22Rv1 (cell line): ENCODE results near the gene UGDH.

Experiments
- H3K27ac ChIP-seq: fragments of 450-650 bp; 2 replicates; pipeline ENCODE4 v1.5.1; 2017
- CTCF ChIP-seq: fragments of 450-650 bp; IDR thresholded peaks from 2 replicates; pipeline ENCODE4 v1.5.1; 2017; ENCODE audit warnings: mild to moderate bottlenecking
- ZFX ChIP-seq: fragments of 450-650 bp; IDR thresholded peaks from 2 replicates; pipeline ENCODE4 v1.6.1; 2017; ENCODE audit warnings: antibody characterized with exemption, borderline replicate concordance

UGDH gene

DNA sequence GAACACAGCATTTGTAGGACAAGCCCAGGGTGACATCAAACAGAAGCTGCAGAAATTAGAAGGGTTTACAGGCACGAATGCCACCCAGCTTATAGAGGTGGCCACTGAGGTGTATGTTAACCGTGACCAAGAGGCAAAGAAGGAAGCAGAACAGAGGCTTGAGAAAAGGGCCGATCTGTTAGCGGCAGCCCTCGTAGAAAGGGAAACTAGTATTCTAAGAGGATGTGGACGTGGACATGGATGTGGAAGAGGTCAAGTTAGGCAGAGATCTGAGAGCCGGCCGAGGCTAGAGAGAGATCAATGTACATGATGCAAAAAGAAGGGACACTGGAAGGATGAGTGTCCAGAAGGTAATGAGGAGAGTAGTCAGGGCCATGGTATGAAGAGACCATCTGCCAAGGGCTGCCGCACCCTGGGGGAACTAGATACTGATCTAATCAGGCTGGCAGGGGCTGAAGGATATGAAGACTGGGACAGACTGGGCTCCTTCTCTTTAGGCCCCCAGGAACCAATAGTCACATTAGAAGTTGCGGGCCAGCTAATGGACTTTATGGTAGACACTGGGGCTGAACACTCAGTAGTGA lies 40.9 kb downstream of the UGDH start:
- no peak for TF ChIP-seq ZFX
- no peak for TF ChIP-seq CTCF
- H3K27ac ChIP-seq, result no peak overlapping the region

- TF ChIP-seq ZFX (no peak), CTCF (no peak)
- H3K27ac ChIP-seq, result no peak overlapping the region
These were observed 42.5 kb downstream of the UGDH start for GRCh38 chr4:39484582-39485272.

DNA sequence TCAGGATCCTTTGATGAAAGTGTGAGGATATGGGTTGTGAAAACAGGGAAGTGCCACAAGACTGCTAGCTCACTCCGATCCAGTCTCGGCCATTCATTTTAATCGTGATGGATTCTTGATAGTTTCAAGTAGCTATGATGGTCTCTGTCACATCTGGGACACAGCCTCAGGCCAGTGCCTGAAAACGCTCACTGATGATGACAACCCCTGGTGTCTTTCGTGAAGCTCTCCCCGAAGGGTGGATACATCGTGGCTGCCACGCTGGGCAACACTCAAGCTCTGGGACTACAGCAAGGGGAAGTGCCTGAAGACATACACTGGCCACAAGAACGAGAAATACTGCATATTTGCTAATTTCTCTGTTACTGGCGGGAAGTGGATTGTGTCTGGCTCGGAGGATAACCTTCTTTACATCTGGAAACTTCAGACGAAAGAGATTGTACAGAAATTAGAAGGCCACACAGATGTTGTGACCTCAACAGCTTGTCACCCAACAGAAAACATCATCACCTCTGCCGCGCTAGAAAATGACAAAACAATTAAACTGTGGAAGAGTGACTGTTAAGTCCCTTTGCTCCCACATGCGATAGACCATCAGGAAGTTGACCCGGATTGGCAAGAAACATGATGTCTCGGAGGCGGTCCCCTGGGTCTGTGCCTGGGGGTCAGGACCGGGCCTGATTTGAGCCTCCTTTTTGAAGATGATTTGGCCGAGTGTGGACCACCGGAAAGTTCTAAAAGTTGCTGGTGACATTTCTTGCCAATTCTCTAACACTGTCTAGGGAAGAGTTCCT lies 46.1 kb downstream of the UGDH start:
- TF ChIP-seq ZFX, result no peak
- TF ChIP-seq CTCF, result no peak
- H3K27ac ChIP-seq, result no peak overlapping the region

DNA sequence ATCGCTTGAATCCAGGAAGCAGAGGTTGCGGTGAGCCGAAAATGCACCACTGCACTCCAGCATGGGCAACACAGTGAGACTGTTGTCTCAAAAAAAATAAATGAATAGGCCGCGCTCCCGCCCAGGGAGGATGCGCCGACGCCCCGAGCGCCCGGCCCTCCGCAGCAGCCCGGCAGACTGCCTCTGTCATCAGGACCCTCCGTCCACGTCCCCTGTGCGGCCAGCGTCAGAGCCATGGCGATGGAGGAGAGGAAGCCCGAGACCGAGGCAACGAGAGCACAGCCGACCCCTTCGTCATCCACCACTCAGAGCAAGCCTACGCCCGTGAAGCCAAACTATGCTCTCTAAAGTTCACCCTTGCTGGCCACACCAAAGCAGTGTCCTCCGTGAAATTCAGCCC lies 47.0 kb downstream of the UGDH start:
- no peak overlapping the region for H3K27ac ChIP-seq

GRCh38 chr4:39476187-39476895 lies 50.9 kb downstream of the UGDH start:
- H3K27ac ChIP-seq, result no peak overlapping the region
- no peak for TF ChIP-seq ZFX
- TF ChIP-seq CTCF, result no peak

More for the DNA sequence above, 47.0 kb downstream of the UGDH start:
- no peak for TF ChIP-seq ZFX
- TF ChIP-seq CTCF, result no peak

DNA sequence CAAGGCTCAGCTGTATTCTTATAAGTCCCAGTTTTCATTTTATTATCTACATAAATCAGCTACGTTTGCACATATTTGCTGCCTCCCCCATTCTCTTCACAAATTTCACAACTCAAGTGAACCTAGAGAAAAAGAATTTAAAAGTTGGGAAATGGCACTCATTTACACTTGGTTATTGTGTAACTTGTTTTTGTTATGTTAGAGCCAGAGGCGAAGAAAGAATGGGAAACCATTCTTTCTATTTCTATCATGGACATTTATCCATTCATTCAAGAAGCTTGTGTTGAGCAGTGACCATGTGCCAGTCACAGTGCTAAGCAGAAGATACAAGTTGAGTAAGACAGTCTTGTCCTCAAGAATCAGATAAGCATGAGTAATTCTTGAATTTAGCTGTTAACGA lies 54.8 kb downstream of the UGDH start:
- TF ChIP-seq ZFX (no peak), CTCF (no peak)
- H3K27ac ChIP-seq, result no peak overlapping the region
